GM12878 (cell line): ENCODE data around the gene IRF7. TPM values are rescaled to one million over a fixed set of nuclear protein-coding genes. Genes with fewer than 3 reads are reported as not detected.

Experiments used
- ATAC-seq: fragments of 200-7000 bp; cut with Tn5 transposase; 3 replicates; pipeline ENCODE4 v1.9.1; 2020; ENCODE audit warnings: mild to moderate bottlenecking, moderate library complexity
- BruUV-seq: library from RNA; stranded (reverse); fragments of 400-500 nt; replicated peaks from 2 replicates; lab custom pipeline; 2021; lab: Mats Ljungman, UMichigan
- CTCF ChIA-PET: fragments of 300-600 bp; sonication (Branson Sonifier 250); formaldehyde crosslinking; extraction: SDS; loops from one replicate; lab custom pipeline; 2021; ENCODE audit warnings: inconsistent platforms; lab: Yijun Ruan, JAX
- POLR2A ChIA-PET: fragments of 350-600 bp; formaldehyde crosslinking; extraction: SDS; loops from one replicate; lab custom pipeline; 2021; ENCODE audit warnings: inconsistent platforms; lab: Charles Lee
- RAD21 ChIA-PET: fragments of 300-600 bp; sonication (Branson Sonifier 250); formaldehyde crosslinking; loops from one replicate; lab custom pipeline; 2023; ENCODE audit warnings: antibody characterized with exemption; ENCODE audit not compliant: unreplicated experiment; lab: Charles Lee
- SMC1A ChIA-PET: fragments of 300-600 bp; sonication (Branson Sonifier 250); formaldehyde crosslinking; loops from one replicate; lab custom pipeline; 2023; ENCODE audit not compliant: unreplicated experiment, uncharacterized antibody; lab: Charles Lee
- DNase-seq: peaks from one replicate; pipeline ENCODE4 v3.0.0-alpha.2; 2011; ENCODE audit warnings: low read depth, low spot score
- FAIRE-seq: peaks from 3 replicates; lab custom pipeline; 2011; peaks lifted over from hg19 to GRCh38; lab: Jason Lieb, UNC
- H2AFZ ChIP-seq: 2 replicates; pipeline ENCODE4 v1.6.0; 2011; ENCODE audit warnings: low read depth, low read length, control low read depth; ENCODE audit not compliant: control insufficient read depth
- H3K27ac ChIP-seq: 2 replicates; pipeline ENCODE4 v1.5.1; 2011; ENCODE audit warnings: control low read depth; ENCODE audit not compliant: control insufficient read depth, insufficient read depth
- H3K27me3 ChIP-seq, 2 experiments: replicated peaks in 1 of 2; 2 replicates each; pipeline versions ENCODE4 v1.6.0 to v1.6.1; 2011; ENCODE audit warnings: low read length in 1 of 2; ENCODE audit not compliant: control insufficient read depth in 2 of 2, insufficient read depth in 2 of 2
- H3K36me3 ChIP-seq, 2 experiments: 2 replicates each; pipeline ENCODE4 v1.5.1; 2011; ENCODE audit warnings: low read length in 1 of 2; ENCODE audit not compliant: control insufficient read depth in 2 of 2, insufficient read depth in 2 of 2
- H3K4me1 ChIP-seq: 2 replicates; pipeline ENCODE4 v1.6.1; 2011; ENCODE audit warnings: mild to moderate bottlenecking, low read length, moderate library complexity, mixed read lengths; ENCODE audit not compliant: control insufficient read depth, insufficient read depth
- H3K4me2 ChIP-seq: 2 replicates; pipeline ENCODE4 v1.6.0; 2011; ENCODE audit warnings: control low read depth; ENCODE audit not compliant: control insufficient read depth, insufficient read depth
- H3K4me3 ChIP-seq: fragments of 200-600 bp; sonication (generic); 2 replicates; pipeline ENCODE4 v1.5.1; 2016
- H3K79me2 ChIP-seq: 2 replicates; pipeline ENCODE4 v1.6.0; 2011; ENCODE audit warnings: low read length; ENCODE audit not compliant: control insufficient read depth, insufficient read depth
- H3K9ac ChIP-seq: 2 replicates; pipeline ENCODE4 v1.8.0; 2011; ENCODE audit warnings: low read length, control low read depth, mixed read lengths; ENCODE audit not compliant: control insufficient read depth, insufficient read depth
- H3K9me3 ChIP-seq: replicated peaks from 3 replicates; pipeline ENCODE4 v1.5.1; 2011; ENCODE audit warnings: mild to moderate bottlenecking, low read length; ENCODE audit not compliant: control insufficient read depth, insufficient read depth
- H4K20me1 ChIP-seq: 2 replicates; pipeline ENCODE4 v1.6.0; 2011; ENCODE audit not compliant: control insufficient read depth, insufficient read depth
- CREB1 ChIP-seq: IDR thresholded peaks from 2 replicates; pipeline ENCODE4 v1.6.1; 2012; ENCODE audit warnings: low read depth, mild to moderate bottlenecking, inconsistent platforms
- MEF2A ChIP-seq: IDR thresholded peaks from 2 replicates; pipeline ENCODE4 v1.6.1; 2011; ENCODE audit warnings: low read depth, mild to moderate bottlenecking, low read length, moderate library complexity; ENCODE audit not compliant: insufficient read depth
- POLR2A ChIP-seq: IDR thresholded peaks from 2 replicates; pipeline ENCODE4 v1.6.1; 2011; ENCODE audit warnings: low read depth, mild to moderate bottlenecking, low read length
- POU2F2 ChIP-seq: IDR thresholded peaks from 3 replicates; pipeline ENCODE4 v1.6.1; 2011; ENCODE audit warnings: low read depth, mild to moderate bottlenecking, low read length, borderline replicate concordance
- TCF7 ChIP-seq: IDR thresholded peaks from 2 replicates; pipeline ENCODE4 v1.6.1; 2014; ENCODE audit warnings: antibody characterized with exemption, borderline replicate concordance
- WGBS: methylation state at CpG from one replicate; pipeline ENCODE4 v1.1.6; 2016; ENCODE audit warnings: low lambda C conversion rate; ENCODE audit not compliant: insufficient replicate concordance, insufficient coverage; ENCODE audit errors: missing lambda C conversion rate; 5-methylcytosine and 5-hydroxymethylcytosine counted together
- in situ Hi-C: fragments of 300-500 bp; cut with MboI; formaldehyde crosslinking; loops from 9 replicates; pipeline ENCODE4 v1.14.3; 2018; ENCODE audit warnings: mixed read lengths
- intact Hi-C: fragments of 100-400 bp; cut with micrococcal nuclease; formaldehyde crosslinking; loops from one replicate; pipeline ENCODE4 v1.14.2; 2022; ENCODE audit not compliant: unreplicated experiment
- polyA plus RNA-seq, 11 experiments: library from polyadenylated mRNA; depleted of rRNA in 4 of 11; unstranded in 6 of 11; stranded (reverse) in 5 of 11; fragments of >200 nt; fragmentation: Nextera tagmentation in 4 of 11; fragmentation: Illumina TruSeq in 1 of 11; extraction: Ambion mirVana in 4 of 11; extraction: Trizol in 1 of 11; gene quantifications; 1 replicate in 1 of 11; 2 replicates in 10 of 11; pipeline versions ENCODE4 v1.2.1 to v1.2.3, GENCODE V29; 2011 to 2016; ENCODE audit warnings: inconsistent platforms in 2 of 11, missing spikeins in 2 of 11, low read depth in 1 of 11
- total RNA-seq, 4 experiments: library from RNA; depleted of rRNA in 3 of 4; stranded (reverse); fragments of >200 nt in 3 of 4; fragmentation: Illumina TruSeq in 1 of 4; extraction: Trizol in 1 of 4; gene quantifications; 2 replicates each; pipeline versions ENCODE4 v1.2.1 to v1.2.3, GENCODE V29; 2013 to 2021

The IRF7 gene
- total and polyA plus RNA-seq, 10 of the 15 experiments (the other 5 are each of a cell fraction or from before 2014, with no cell fraction given) = 4.4 to 141 (median 67.6) TPM

DNA sequence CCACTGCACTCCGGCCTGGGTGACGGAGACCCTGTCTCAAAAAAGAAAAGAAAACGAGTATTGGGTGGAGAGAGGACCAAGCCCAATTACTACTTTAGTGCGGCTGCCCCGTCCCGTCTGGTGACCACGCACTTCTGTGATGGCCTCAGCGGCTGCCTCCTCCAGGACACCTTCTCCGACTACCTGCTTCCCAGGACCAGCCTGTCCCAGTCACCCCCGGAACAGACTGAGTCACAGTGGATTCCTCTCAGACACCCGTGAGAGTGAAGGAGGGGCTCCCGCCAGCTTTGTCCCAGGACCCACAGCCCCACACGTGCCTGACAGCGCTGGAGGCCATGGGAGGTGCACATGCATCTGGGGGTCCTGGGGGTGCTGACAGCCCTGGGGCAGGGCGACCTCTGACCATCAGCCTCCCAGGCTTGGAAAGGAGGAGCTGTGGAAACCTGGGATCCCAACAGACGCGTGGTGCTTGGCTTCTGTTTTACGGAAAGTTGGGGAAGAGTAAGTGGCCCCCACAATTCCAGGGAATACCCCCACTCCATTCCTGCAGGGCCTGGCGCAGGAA, 26.1 kb upstream of the IRF7 start:
- Histone ChIP-seq H3K79me2 (no peaks in the 10 kb centered on the region), H3K4me2 (no peak overlapping the region), H3K36me3 (peaks cover 0 to 2% of the 10 kb centered on the region in 2 experiments; a peak in 3 of 4 replicates), H2AFZ (no peak overlapping the region), H3K27me3 (peaks cover 0 to 5% of the 10 kb centered on the region in 2 experiments; a peak in 2 of 4 replicates), H3K9ac (no peak overlapping the region), H4K20me1 (no peaks in the 10 kb centered on the region), H3K27ac (no peak overlapping the region), H3K9me3 (no peaks in the 10 kb centered on the region), H3K4me1 (peaks cover 13% of the 10 kb centered on the region), H3K4me3 (no peak overlapping the region)
- WGBS = 84% methylated on average over 19 of the region's 19 CpGs
- FAIRE-seq = no peak
- BruUV-seq = no TSS peak
- in situ Hi-C loops (no loop called here), intact Hi-C loops (no loop called here)
- ChIA-PET POLR2A (no interaction called here), RAD21 (no interaction called here), SMC1A (no interaction called here), CTCF (no interaction called here)
- TF ChIP-seq POU2F2 (no peak), POLR2A (0 out of 2 replicates have a peak, but pooled peaks have one; percentile 47)
- ATAC-seq = no peak
- DNase-seq = no peak

DNA sequence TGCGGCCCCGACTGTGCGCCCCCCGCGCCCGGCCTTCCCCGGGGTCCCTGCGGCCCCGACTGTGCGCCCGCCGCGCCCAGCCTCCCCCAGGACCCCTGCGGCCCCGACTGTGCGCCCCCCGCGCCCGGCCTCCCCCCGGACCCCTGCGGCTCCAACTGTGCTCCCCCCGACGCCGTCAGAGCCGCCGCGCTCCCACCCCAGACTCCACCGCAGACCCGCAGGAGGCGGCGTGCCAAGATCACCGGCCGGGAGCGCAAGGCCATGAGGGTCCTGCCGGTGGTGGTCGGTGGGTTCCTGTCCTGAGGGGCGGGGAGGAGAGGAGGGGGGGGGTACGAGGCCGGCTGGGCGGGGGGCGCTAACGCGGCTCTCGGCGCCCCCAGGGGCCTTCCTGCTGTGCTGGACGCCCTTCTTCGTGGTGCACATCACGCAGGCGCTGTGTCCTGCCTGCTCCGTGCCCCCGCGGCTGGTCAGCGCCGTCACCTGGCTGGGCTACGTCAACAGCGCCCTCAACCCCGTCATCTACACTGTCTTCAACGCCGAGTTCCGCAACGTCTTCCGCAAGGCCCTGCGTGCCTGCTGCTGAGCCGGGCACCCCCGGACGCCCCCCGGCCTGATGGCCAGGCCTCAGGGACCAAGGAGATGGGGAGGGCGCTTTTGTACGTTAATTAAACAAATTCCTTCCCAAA, 24.4 kb upstream of the IRF7 start:
- Histone ChIP-seq H3K4me2 (no peak overlapping the region), H3K4me1 (peaks cover under 1% of the 10 kb centered on the region), H3K27me3 (peaks cover 0 to 5% of the 10 kb centered on the region in 2 experiments; a peak in 2 of 4 replicates), H3K9ac (no peak overlapping the region), H3K36me3 (peaks cover 0 to 2% of the 10 kb centered on the region in 2 experiments; a peak in 2 of 4 replicates), H4K20me1 (no peaks in the 10 kb centered on the region), H2AFZ (no peak overlapping the region), H3K9me3 (no peaks in the 10 kb centered on the region), H3K4me3 (no peak overlapping the region), H3K79me2 (no peaks in the 10 kb centered on the region), H3K27ac (no peak overlapping the region)
- RAD21 ChIA-PET = no interaction called here
- POLR2A ChIA-PET = no interaction called here
- intact Hi-C loops = no loop called here
- SMC1A ChIA-PET = no interaction called here
- ATAC-seq (no peak), DNase-seq (no peak), FAIRE-seq (no peak)
- in situ Hi-C loops = no loop called here
- TF ChIP-seq POLR2A (0 out of 2 replicates have a peak, but pooled peaks have one; percentile 9), MEF2A (no peak), CREB1 (0 out of 2 replicates have a peak, but pooled peaks have one; percentile 42), TCF7 (no peak)
- BruUV-seq = no TSS peak
- WGBS = 28% methylated on average over 26 of the region's 69 CpGs
- CTCF ChIA-PET = no interaction called here
